GM12891 (cell line): ENCODE results near the gene GPER1.

Source experiments
- PAX5 ChIP-seq: IDR thresholded peaks from 2 replicates; pipeline ENCODE4 v1.6.1; 2011; ENCODE audit warnings: low read length, moderate library complexity, mild to moderate bottlenecking; ENCODE audit not compliant: insufficient read depth, severe bottlenecking
- POLR2A ChIP-seq: IDR thresholded peaks from 2 replicates; pipeline ENCODE4 v1.6.1; 2011; ENCODE audit warnings: low read depth, low read length, control low read depth
- POLR2AphosphoS5 ChIP-seq: IDR thresholded peaks from 2 replicates; pipeline ENCODE4 v1.6.1; 2011; ENCODE audit warnings: low read depth, low read length, control low read depth
- TAF1 ChIP-seq: IDR thresholded peaks from 2 replicates; pipeline ENCODE4 v1.6.1; 2011; ENCODE audit warnings: low read depth, low read length, control low read depth

DNA sequence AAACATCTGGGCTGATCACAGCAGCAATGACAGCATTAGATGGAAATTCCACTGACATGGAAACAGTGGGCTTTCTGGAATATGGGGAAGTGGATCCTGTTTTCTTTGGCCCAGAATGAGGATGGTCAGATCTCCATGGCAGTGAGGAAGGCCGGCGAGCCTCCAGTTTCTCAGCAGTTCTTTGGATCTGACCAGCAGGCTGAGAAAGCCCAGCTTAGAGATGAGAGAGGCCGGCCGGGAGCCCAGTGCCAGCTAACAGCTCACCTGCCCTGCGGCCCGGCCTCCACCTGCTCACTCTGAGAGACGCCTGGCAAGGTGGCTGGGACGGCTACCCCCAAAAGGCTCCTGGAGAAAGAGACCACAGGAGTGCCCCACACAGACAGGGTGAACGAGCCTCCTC lies 24.2 kb downstream of the GPER1 start:
- TF ChIP-seq POLR2A (no peak), POLR2AphosphoS5 (no peak), TAF1 (no peak), PAX5 (no peak)
